Mucosa of descending colon (tissue), 3 donors: Measurements from ENCODE around the gene FGFRL1. TPM values are rescaled to one million over a fixed set of nuclear protein-coding genes. Genes with fewer than 3 reads are reported as not detected.
"Not testable (repeated sequence)": the region's sequence is repeated elsewhere in the genome, so short reads cannot be mapped to it uniquely, and the experiment has no call there.

Experiments
- ATAC-seq: fragments of 200-7000 bp; cut with Tn5 transposase; one replicate; pipeline ENCODE4 v1.9.1; 2020; ENCODE audit warnings: mild to moderate bottlenecking, moderate library complexity
- DNase-seq, 3 donors: peaks; one replicate each; pipeline ENCODE4 v3.0.0-alpha.2; 2020
- H3K36me3 ChIP-seq: fragments of 200-600 bp; one replicate; pipeline ENCODE4 v1.8.0; 2021; ENCODE audit warnings: low read depth, mild to moderate bottlenecking
- H3K4me1 ChIP-seq: fragments of 200-600 bp; one replicate; pipeline ENCODE4 v1.8.0; 2021; ENCODE audit warnings: low read depth, mild to moderate bottlenecking
- H3K4me3 ChIP-seq: fragments of 200-600 bp; one replicate; pipeline ENCODE4 v1.8.0; 2021; ENCODE audit warnings: mild to moderate bottlenecking
- H3K9me3 ChIP-seq: fragments of 200-600 bp; one replicate; pipeline ENCODE4 v1.8.0; 2021; ENCODE audit warnings: mild to moderate bottlenecking
- CTCF ChIP-seq: fragments of 200-600 bp; IDR thresholded peaks from one replicate; pipeline ENCODE4 v1.8.0; 2022; ENCODE audit warnings: antibody characterized with exemption, mild to moderate bottlenecking
- intact Hi-C, 2 donors: fragments of 100-400 bp; cut with DNase I in 1 of 2; cut with micrococcal nuclease in 1 of 2; formaldehyde crosslinking; loops; one replicate each; pipeline versions ENCODE4 v1.11.0 to v1.11.1; 2022; cut with DNase I, micrococcal nuclease
- total RNA-seq, 3 donors: library from RNA; stranded (reverse); fragmentation: NEBNext Ultra II Directional in 2 of 3; extraction: Animal tissue kit (Norgen Biotek cat#: 25700) in 2 of 3; gene quantifications; one replicate each; pipeline versions ENCODE4 v1.2.1 to v1.2.4, GENCODE V29; 2021 to 2023
- donor health status: DM: no; HTN: no; CAD: no; lungs with moderate emphysema.
- donor health status: DM: no; HTN: no; CAD: no.
- donor health status: DM: no; HTN: yes; CAD: no.

The FGFRL1 gene
- total RNA-seq, 3 donors from 2014 or later, result 14.7 to 19.3 (median 16.9) TPM

GRCh38 chr4:1051472-1051871 lies 40.0 kb downstream of the FGFRL1 start:
- Histone ChIP-seq H3K4me1 (peaks cover 14% of the 10 kb centered on the region), H3K4me3 (no peak overlapping the region), H3K9me3 (no peaks in the 10 kb centered on the region), H3K36me3 (no peaks in the 10 kb centered on the region)
- DNase-seq (peak in 1 of 3 donors; percentile 1), ATAC-seq (no peak)
- intact Hi-C loops, result no loop called here
- no peak for TF ChIP-seq CTCF

- peaks cover 10% of the 10 kb centered on the region for H3K4me1 ChIP-seq
- H3K36me3 ChIP-seq, result no peaks in the 10 kb centered on the region
- no peak for ATAC-seq
- TF ChIP-seq CTCF, result no peak
- H3K4me3 ChIP-seq, result no peak overlapping the region
- no peaks in the 10 kb centered on the region for H3K9me3 ChIP-seq
- DNase-seq, result peak in 2 of 3 donors; percentile 2 to 46
- intact Hi-C loops, result no loop called here
Observed at GRCh38 chr4:1052231-1052671, 40.8 kb downstream of the FGFRL1 start.

- H3K9me3 ChIP-seq, result no peaks in the 10 kb centered on the region
- no peaks in the 10 kb centered on the region for H3K36me3 ChIP-seq
- intact Hi-C loops, result no loop called here
- DNase-seq, result peak in 2 of 3 donors; percentile 6 to 46
- no peak overlapping the region for H3K4me3 ChIP-seq
- peaks cover 3% of the 10 kb centered on the region for H3K4me1 ChIP-seq
- ATAC-seq, result no peak
- no peak for TF ChIP-seq CTCF
Observed at GRCh38 chr4:1053080-1053661, 41.7 kb downstream of the FGFRL1 start.

- H3K4me1 ChIP-seq, H3K4me3 ChIP-seq, H3K36me3 ChIP-seq, DNase-seq, ATAC-seq, H3K9me3 ChIP-seq, intact Hi-C loops: not testable (repeated sequence)
Observed at GRCh38 chr4:1053891-1054290, 42.5 kb downstream of the FGFRL1 start.

GRCh38 chr4:1054696-1055242 lies 43.3 kb downstream of the FGFRL1 start:
- H3K36me3 ChIP-seq, DNase-seq, H3K4me1 ChIP-seq, H3K9me3 ChIP-seq, intact Hi-C loops, H3K4me3 ChIP-seq, ATAC-seq: not testable (repeated sequence)

- ATAC-seq, result peak; percentile 1
- DNase-seq, H3K4me3 ChIP-seq, H3K36me3 ChIP-seq, intact Hi-C loops, H3K9me3 ChIP-seq, H3K4me1 ChIP-seq: not testable (repeated sequence)
Observed at GRCh38 chr4:1055243-1055701, 43.8 kb downstream of the FGFRL1 start.

- ATAC-seq, result peak; percentile 63
Observed at GRCh38 chr4:1055721-1056590, 44.5 kb downstream of the FGFRL1 start.

More at GRCh38 chr4:1055721-1056590, 44.5 kb downstream of the FGFRL1 start:
- no peaks in the 10 kb centered on the region for H3K9me3 ChIP-seq
- H3K4me1 ChIP-seq, result peaks cover 2% of the 10 kb centered on the region
- DNase-seq, result peak; percentile 54 to 87 (median 69)
- intact Hi-C loops, result no loop called here
- TF ChIP-seq CTCF, result no peak
- H3K36me3 ChIP-seq, result no peaks in the 10 kb centered on the region
- no peak overlapping the region for H3K4me3 ChIP-seq
